Liver (tissue), 9 donors: ENCODE results near the gene AMZ1. TPM values are rescaled to one million over a fixed set of nuclear protein-coding genes. Genes with fewer than 3 reads are reported as not detected.

Experiments
- DNase-seq: peaks from one replicate; pipeline ENCODE4 v3.0.0-alpha.2; 2017; ENCODE audit warnings: low spot score
- H3K27ac ChIP-seq, 2 donors: one replicate each; pipeline ENCODE4 v1.7.0; 2013; ENCODE audit warnings: inconsistent platforms in 2 of 2, low read length in 2 of 2, control low read depth in 1 of 2, low read depth in 1 of 2, mild to moderate bottlenecking in 1 of 2
- H3K27me3 ChIP-seq, 4 donors: one replicate each; pipeline versions ENCODE4 v1.6.1 to v1.7.0; 2013; ENCODE audit warnings: low read length in 3 of 4, inconsistent platforms in 1 of 4, mild to moderate bottlenecking in 1 of 4, moderate library complexity in 1 of 4; ENCODE audit not compliant: control insufficient read depth in 4 of 4, insufficient read depth in 4 of 4
- H3K36me3 ChIP-seq, 4 donors: one replicate each; pipeline versions ENCODE4 v1.6.1 to v1.7.0; 2013; ENCODE audit warnings: low read length in 3 of 4, mild to moderate bottlenecking in 3 of 4, low read depth in 1 of 4, moderate library complexity in 1 of 4; ENCODE audit not compliant: control insufficient read depth in 4 of 4, insufficient read depth in 3 of 4
- H3K4me1 ChIP-seq, 4 donors: one replicate each; pipeline versions ENCODE4 v1.6.1 to v1.7.0; 2013; ENCODE audit warnings: low read length in 3 of 4, mild to moderate bottlenecking in 3 of 4, moderate library complexity in 1 of 4; ENCODE audit not compliant: control insufficient read depth in 4 of 4, insufficient read depth in 4 of 4
- H3K4me3 ChIP-seq, 3 donors: one replicate each; pipeline versions ENCODE4 v1.6.1 to v1.7.0; 2013; ENCODE audit warnings: low read length in 3 of 3, control low read depth in 1 of 3, low read depth in 1 of 3, mild to moderate bottlenecking in 1 of 3
- H3K9ac ChIP-seq, 2 donors: one replicate each; pipeline ENCODE4 v1.7.0; 2013; ENCODE audit warnings: low read length in 2 of 2, mild to moderate bottlenecking in 2 of 2, moderate library complexity in 2 of 2, control low read depth in 1 of 2, low read depth in 1 of 2
- H3K9me3 ChIP-seq, 4 donors: one replicate each; pipeline versions ENCODE4 v1.6.1 to v1.7.0; 2013; ENCODE audit warnings: low read length in 3 of 4; ENCODE audit not compliant: control insufficient read depth in 4 of 4
- EGR1 ChIP-seq, 2 donors: IDR thresholded peaks; 2 replicates each; pipeline ENCODE4 v1.6.1; 2016 to 2018; ENCODE audit warnings: antibody characterized with exemption in 2 of 2, low read depth in 2 of 2
- FOXA1 ChIP-seq: IDR thresholded peaks from 2 replicates; pipeline ENCODE4 v1.6.1; 2016; ENCODE audit warnings: antibody characterized with exemption
- FOXA2 ChIP-seq: IDR thresholded peaks from 2 replicates; pipeline ENCODE4 v1.6.1; 2016; ENCODE audit warnings: antibody characterized with exemption
- GABPA ChIP-seq, 2 donors: IDR thresholded peaks in 1 of 2; conservative IDR thresholded peaks in 1 of 2; 2 replicates each; pipeline ENCODE4 v1.6.1; 2016; ENCODE audit warnings: antibody characterized with exemption in 2 of 2, mild to moderate bottlenecking in 1 of 2, moderate library complexity in 1 of 2
- HNF4A ChIP-seq, 2 donors: conservative IDR thresholded peaks; 2 replicates each; pipeline ENCODE4 v1.6.1; 2016; ENCODE audit warnings: antibody characterized with exemption in 2 of 2, mild to moderate bottlenecking in 2 of 2
- HNF4G ChIP-seq: IDR thresholded peaks from 2 replicates; pipeline ENCODE4 v1.6.1; 2016; ENCODE audit warnings: antibody characterized with exemption
- JUND ChIP-seq, 2 donors: IDR thresholded peaks; 2 replicates each; pipeline ENCODE4 v1.6.1; 2016; ENCODE audit warnings: antibody characterized with exemption in 2 of 2
- MAX ChIP-seq: IDR thresholded peaks from 2 replicates; pipeline ENCODE4 v1.6.1; 2016; ENCODE audit warnings: antibody characterized with exemption
- NR2F2 ChIP-seq: IDR thresholded peaks from 2 replicates; pipeline ENCODE4 v1.6.1; 2016; ENCODE audit warnings: antibody characterized with exemption
- RAD21 ChIP-seq, 2 donors: IDR thresholded peaks; 2 replicates each; pipeline ENCODE4 v1.6.1; 2016; ENCODE audit warnings: antibody characterized with exemption in 2 of 2, mild to moderate bottlenecking in 2 of 2
- RXRA ChIP-seq, 2 donors: IDR thresholded peaks; 2 replicates each; pipeline ENCODE4 v1.6.1; 2017 to 2018; ENCODE audit warnings: antibody characterized with exemption in 2 of 2, mild to moderate bottlenecking in 1 of 2
- SP1 ChIP-seq: IDR thresholded peaks from 2 replicates; pipeline ENCODE4 v1.6.1; 2018; ENCODE audit warnings: antibody characterized with exemption, mild to moderate bottlenecking
- TAF1 ChIP-seq: conservative IDR thresholded peaks from 2 replicates; pipeline ENCODE4 v1.6.1; 2016; ENCODE audit warnings: antibody characterized with exemption, mild to moderate bottlenecking
- YY1 ChIP-seq: IDR thresholded peaks from 2 replicates; pipeline ENCODE4 v1.6.1; 2016; ENCODE audit warnings: antibody characterized with exemption, mild to moderate bottlenecking
- ZBTB33 ChIP-seq: IDR thresholded peaks from 2 replicates; pipeline ENCODE4 v1.6.1; 2016; ENCODE audit warnings: antibody characterized with exemption
- WGBS: extraction: QIAGEN DNeasy Blood & Tissue Kit; methylation state at CpG from one replicate; pipeline ENCODE4 v1.1.7; 2013; 5-methylcytosine and 5-hydroxymethylcytosine counted together
- polyA plus RNA-seq, 2 donors: library from polyadenylated mRNA; stranded (reverse) in 1 of 2; unstranded in 1 of 2; fragments of 200-250 nt in 1 of 2; fragments of >200 nt in 1 of 2; fragmentation: Nextera tagmentation in 1 of 2; extraction: Ambion mirVana in 1 of 2; gene quantifications; one replicate each; pipeline versions ENCODE4 v1.2.1 to v1.2.3, GENCODE V29; 2013 to 2015
- total RNA-seq, 2 donors: library from RNA; depleted of rRNA; stranded (reverse); fragments of >200 nt; gene quantifications; one replicate each; pipeline ENCODE4 v1.2.3, GENCODE V29; 2014
- TF ChIP-seq, protein P1 (sequence below): IDR thresholded peaks from 2 replicates; pipeline ENCODE4 v1.6.1; 2016; ENCODE audit warnings: antibody characterized with exemption
- TF ChIP-seq, protein P2 (sequence below): IDR thresholded peaks from 2 replicates; pipeline ENCODE4 v1.6.1; 2016; ENCODE audit warnings: antibody characterized with exemption, mild to moderate bottlenecking
- TF ChIP-seq, protein P3 (sequence below): fragments of 150-350 bp; IDR thresholded peaks from 2 replicates; pipeline ENCODE4 v1.5.1; 2017; ENCODE audit warnings: improper control_type of control experiment, low read depth, low read length; ENCODE audit not compliant: missing input control
- donor health status: healthy.
- donor health status: healthy.
- donor health status: healthy.
- donor health status: healthy.
- donor health status: healthy.

The AMZ1 gene
- total and polyA plus RNA-seq, 4 donors = 0.10 to 1.3 (median 1.1) TPM; not detected in 1

- 62% methylated on average over 16 of the region's 16 CpGs for WGBS
- Histone ChIP-seq H3K4me1 (peaks cover 2 to 16% (median 11%) of the 10 kb centered on the region in 4 donors), H3K9me3 (no peaks in the 10 kb centered on the region), H3K27ac (no peak overlapping the region), H3K4me3 (no peak overlapping the region), H3K36me3 (no peaks in the 10 kb centered on the region), H3K27me3 (peaks cover 0 to 2% (median 0%) of the 10 kb centered on the region in 4 donors), H3K9ac (no peak overlapping the region)
- TF ChIP-seq HNF4G (no peak), GABPA (IDR thresholded peaks at IDR 0.05 in 1 of 2, conservative IDR thresholded peaks at IDR 0.05 in 1 of 2) (no peak), FOXA2 (no peak), EGR1 (IDR thresholded peaks at IDR 0.05; ENCODE audit: low read depth in 2 of 2) (no peak), JUND (IDR thresholded peaks at IDR 0.05) (no peak), RXRA (IDR thresholded peaks at IDR 0.05) (no peak), ZBTB33 (no peak), SP1 (no peak), FOXA1 (no peak), NR2F2 (no peak), TAF1 (no peak), HNF4A (conservative IDR thresholded peaks at IDR 0.05) (no peak), MAX (no peak), RAD21 (IDR thresholded peaks at IDR 0.05) (no peak), YY1 (no peak)
- TF ChIP-seq, protein P1, sequence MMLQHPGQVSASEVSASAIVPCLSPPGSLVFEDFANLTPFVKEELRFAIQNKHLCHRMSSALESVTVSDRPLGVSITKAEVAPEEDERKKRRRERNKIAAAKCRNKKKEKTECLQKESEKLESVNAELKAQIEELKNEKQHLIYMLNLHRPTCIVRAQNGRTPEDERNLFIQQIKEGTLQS = no peak
- TF ChIP-seq, protein P2, sequence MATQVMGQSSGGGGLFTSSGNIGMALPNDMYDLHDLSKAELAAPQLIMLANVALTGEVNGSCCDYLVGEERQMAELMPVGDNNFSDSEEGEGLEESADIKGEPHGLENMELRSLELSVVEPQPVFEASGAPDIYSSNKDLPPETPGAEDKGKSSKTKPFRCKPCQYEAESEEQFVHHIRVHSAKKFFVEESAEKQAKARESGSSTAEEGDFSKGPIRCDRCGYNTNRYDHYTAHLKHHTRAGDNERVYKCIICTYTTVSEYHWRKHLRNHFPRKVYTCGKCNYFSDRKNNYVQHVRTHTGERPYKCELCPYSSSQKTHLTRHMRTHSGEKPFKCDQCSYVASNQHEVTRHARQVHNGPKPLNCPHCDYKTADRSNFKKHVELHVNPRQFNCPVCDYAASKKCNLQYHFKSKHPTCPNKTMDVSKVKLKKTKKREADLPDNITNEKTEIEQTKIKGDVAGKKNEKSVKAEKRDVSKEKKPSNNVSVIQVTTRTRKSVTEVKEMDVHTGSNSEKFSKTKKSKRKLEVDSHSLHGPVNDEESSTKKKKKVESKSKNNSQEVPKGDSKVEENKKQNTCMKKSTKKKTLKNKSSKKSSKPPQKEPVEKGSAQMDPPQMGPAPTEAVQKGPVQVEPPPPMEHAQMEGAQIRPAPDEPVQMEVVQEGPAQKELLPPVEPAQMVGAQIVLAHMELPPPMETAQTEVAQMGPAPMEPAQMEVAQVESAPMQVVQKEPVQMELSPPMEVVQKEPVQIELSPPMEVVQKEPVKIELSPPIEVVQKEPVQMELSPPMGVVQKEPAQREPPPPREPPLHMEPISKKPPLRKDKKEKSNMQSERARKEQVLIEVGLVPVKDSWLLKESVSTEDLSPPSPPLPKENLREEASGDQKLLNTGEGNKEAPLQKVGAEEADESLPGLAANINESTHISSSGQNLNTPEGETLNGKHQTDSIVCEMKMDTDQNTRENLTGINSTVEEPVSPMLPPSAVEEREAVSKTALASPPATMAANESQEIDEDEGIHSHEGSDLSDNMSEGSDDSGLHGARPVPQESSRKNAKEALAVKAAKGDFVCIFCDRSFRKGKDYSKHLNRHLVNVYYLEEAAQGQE = no peak
- TF ChIP-seq, protein P3, sequence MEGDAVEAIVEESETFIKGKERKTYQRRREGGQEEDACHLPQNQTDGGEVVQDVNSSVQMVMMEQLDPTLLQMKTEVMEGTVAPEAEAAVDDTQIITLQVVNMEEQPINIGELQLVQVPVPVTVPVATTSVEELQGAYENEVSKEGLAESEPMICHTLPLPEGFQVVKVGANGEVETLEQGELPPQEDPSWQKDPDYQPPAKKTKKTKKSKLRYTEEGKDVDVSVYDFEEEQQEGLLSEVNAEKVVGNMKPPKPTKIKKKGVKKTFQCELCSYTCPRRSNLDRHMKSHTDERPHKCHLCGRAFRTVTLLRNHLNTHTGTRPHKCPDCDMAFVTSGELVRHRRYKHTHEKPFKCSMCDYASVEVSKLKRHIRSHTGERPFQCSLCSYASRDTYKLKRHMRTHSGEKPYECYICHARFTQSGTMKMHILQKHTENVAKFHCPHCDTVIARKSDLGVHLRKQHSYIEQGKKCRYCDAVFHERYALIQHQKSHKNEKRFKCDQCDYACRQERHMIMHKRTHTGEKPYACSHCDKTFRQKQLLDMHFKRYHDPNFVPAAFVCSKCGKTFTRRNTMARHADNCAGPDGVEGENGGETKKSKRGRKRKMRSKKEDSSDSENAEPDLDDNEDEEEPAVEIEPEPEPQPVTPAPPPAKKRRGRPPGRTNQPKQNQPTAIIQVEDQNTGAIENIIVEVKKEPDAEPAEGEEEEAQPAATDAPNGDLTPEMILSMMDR = no peak
- DNase-seq = no peak
Measured at GRCh38 chr7:2689343-2689847, 1.4 kb downstream of the AMZ1 start.
